GM12891 (cell line): Measurements from ENCODE around the gene RNF5.

Source experiments
- DNase-seq: peaks from one replicate; pipeline ENCODE4 v3.0.0; 2011; ENCODE audit warnings: low spot score; ENCODE audit not compliant: insufficient read length
- FAIRE-seq: peaks from 2 replicates; lab custom pipeline; 2011; peaks lifted over from hg19 to GRCh38; lab: Jason Lieb, UNC
- PAX5 ChIP-seq: IDR thresholded peaks from 2 replicates; pipeline ENCODE4 v1.6.1; 2011; ENCODE audit warnings: low read length, moderate library complexity, mild to moderate bottlenecking; ENCODE audit not compliant: insufficient read depth, severe bottlenecking
- POLR2A ChIP-seq: IDR thresholded peaks from 2 replicates; pipeline ENCODE4 v1.6.1; 2011; ENCODE audit warnings: low read depth, low read length, control low read depth
- POLR2AphosphoS5 ChIP-seq: IDR thresholded peaks from 2 replicates; pipeline ENCODE4 v1.6.1; 2011; ENCODE audit warnings: low read depth, low read length, control low read depth
- POU2F2 ChIP-seq: IDR thresholded peaks from 2 replicates; pipeline ENCODE4 v1.6.1; 2011; ENCODE audit warnings: low read depth, mild to moderate bottlenecking, control low read depth, low read length, moderate library complexity
- SPI1 ChIP-seq: IDR thresholded peaks from 2 replicates; pipeline ENCODE4 v1.6.1; 2011; ENCODE audit warnings: low read depth, low read length, control low read depth
- TAF1 ChIP-seq: IDR thresholded peaks from 2 replicates; pipeline ENCODE4 v1.6.1; 2011; ENCODE audit warnings: low read depth, low read length, control low read depth

The RNF5 gene

DNA sequence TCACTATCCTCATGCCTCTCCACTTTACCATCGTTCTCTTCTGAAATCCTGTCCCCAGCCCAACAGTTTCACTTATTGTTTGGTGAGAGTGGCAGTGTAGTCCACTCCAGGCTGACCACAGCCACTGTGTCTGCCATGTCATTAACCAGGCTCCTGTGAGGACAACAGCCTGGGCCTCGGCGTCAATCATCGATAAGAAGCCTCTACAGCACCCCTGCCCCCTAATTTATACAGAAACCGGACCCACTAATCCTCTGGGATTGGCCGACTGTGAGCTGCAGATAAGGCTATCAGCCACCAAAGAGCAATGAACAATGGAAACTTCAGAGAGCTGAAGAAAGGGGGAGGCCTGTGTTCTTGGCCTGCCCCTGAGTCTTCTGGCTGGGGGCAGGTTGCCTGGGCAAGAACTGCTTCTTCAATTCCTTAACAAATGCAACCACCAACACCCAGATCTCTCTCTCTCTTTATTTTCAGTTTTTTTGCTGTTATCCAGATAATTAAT, 10.4 kb upstream of the RNF5 start:
- TF ChIP-seq TAF1, result no peak
- no peak for TF ChIP-seq POLR2AphosphoS5
- TF ChIP-seq POLR2A, result no peak
- TF ChIP-seq PAX5, result no peak
- no peak for TF ChIP-seq POU2F2
- no peak for TF ChIP-seq SPI1
- no peak for DNase-seq
- no peak for FAIRE-seq

GRCh38 chr6:32168350-32168749, 9.9 kb upstream of the RNF5 start:
- TF ChIP-seq TAF1 (no peak), POU2F2 (no peak), PAX5 (no peak), SPI1 (no peak), POLR2AphosphoS5 (no peak), POLR2A (no peak)
- FAIRE-seq (no peak), DNase-seq (no peak)

DNA sequence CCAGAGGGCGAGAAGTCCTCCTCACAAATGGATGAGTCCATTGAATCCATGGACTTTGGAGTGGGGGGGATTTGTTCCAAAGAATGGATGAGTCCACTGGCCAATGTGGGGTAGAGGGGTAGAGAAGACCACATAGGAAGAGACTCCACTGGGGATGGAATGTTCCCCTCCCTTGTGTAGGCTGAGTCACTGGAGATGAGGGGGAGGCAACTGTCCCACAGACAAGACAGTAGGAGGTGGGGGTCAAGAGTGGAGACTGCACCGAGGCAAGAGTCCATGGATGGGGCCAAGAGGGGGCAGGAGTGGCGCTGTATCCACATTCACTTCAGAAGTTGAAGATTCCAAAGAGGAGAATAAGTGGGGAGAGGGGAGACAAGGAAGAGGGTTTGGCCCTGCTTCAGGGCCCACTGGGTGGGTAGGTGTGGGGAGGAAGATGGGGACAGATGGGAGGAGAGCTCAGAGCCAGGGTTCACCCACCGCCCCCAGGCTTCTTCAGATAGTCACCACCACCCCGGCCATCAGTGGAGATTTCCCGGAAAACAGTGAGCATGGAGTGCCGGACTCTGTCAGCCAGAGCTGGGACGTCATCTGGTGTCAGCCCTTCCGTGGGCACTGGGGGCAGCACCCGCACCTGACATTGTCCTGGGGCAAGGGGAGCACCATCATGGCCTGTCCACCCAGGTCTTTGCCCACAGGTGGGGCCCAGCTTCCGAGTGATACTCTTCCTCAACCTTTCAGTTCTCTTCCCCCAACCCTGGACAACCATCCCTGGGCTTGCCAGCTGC, 9.2 kb upstream of the RNF5 start:
- DNase-seq (no peak), FAIRE-seq (no peak)
- TF ChIP-seq PAX5 (no peak), POLR2AphosphoS5 (no peak), POLR2A (no peak), TAF1 (no peak), POU2F2 (no peak), SPI1 (no peak)

DNA sequence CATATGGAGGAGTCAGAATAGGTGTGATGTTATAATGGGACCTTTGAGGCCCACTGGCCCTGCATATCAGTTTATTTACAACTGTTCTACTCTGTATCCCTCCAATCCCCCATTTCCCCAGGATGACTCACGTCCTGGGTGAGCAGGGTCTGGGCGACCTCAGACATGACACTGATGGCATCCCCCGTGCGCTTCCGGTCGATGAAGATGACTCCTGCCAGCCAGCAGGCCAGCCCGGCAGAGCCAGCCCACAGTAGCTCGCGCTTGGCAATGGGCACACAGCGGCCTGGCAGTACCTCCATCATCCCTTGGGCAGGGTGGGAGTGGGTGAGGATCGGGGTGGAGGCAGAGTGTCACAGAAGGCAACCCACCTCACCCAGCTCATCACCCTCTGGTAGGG, 7.9 kb upstream of the RNF5 start:
- DNase-seq (no peak), FAIRE-seq (no peak)
- TF ChIP-seq PAX5 (no peak), POLR2AphosphoS5 (no peak), POU2F2 (no peak), SPI1 (no peak), POLR2A (no peak), TAF1 (no peak)

- no peak for FAIRE-seq
- DNase-seq, result no peak
- TF ChIP-seq TAF1 (no peak), POLR2AphosphoS5 (no peak), POLR2A (no peak), PAX5 (no peak)
These were observed 7.0 kb upstream of the RNF5 start for GRCh38 chr6:32171234-32171633.

DNA sequence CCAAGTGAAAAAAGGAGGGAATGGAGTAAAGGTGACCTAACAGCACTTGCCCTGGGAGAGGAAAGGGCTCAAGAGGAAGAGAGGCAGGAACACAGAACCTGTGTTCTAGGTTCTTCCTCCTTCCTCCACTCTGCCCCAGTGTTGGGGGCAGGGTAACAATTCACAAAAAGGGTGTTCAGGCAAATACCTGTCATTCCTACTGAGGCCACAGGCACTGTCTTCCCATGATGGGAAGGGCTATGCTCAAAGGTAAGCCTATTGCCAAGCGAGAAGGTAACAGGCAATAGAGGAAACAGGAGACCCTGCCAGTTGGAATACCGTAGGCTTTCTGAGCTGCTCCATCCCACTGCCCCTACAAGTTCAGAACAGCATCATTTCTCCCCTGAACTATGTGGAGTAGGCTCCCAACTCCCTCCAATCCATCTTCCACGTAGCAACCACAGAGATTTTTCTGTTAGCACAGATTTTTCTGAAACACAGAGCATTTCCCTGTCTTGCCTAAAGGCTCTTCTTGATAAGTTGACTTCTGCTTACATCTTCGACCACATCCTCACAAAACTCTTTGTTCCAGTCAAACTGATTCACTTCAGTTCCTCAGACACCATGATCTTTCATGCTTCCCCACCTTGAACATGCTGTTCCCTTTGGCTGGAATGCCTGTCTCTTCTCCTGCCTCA, 5.0 kb upstream of the RNF5 start:
- FAIRE-seq, result no peak
- TF ChIP-seq SPI1 (0 out of 2 replicates have a peak, but pooled peaks have one; percentile 3), POU2F2 (no peak)
- no peak for DNase-seq

- FAIRE-seq (no peak), DNase-seq (no peak)
- TF ChIP-seq SPI1, result no peak
- TF ChIP-seq PAX5, result no peak
- no peak for TF ChIP-seq POU2F2
- TF ChIP-seq TAF1, result no peak
- TF ChIP-seq POLR2AphosphoS5, result no peak
- no peak for TF ChIP-seq POLR2A
These were observed 3.8 kb upstream of the RNF5 start for GRCh38 chr6:32174416-32174815.

- TF ChIP-seq POLR2AphosphoS5, result no peak
- TF ChIP-seq POU2F2, result no peak
- TF ChIP-seq TAF1, result no peak
- TF ChIP-seq SPI1, result no peak
- no peak for TF ChIP-seq POLR2A
- TF ChIP-seq PAX5, result no peak
- DNase-seq, result no peak
- no peak for FAIRE-seq
These were observed 2.9 kb upstream of the RNF5 start for GRCh38 chr6:32175322-32175710.

- FAIRE-seq (peak; percentile 68), DNase-seq (peak; percentile 97)
- TF ChIP-seq SPI1 (no peak), POLR2A (no peak; the same call in 1 of the 2 replicates), PAX5 (no peak), TAF1 (no peak), POLR2AphosphoS5 (no peak), POU2F2 (no peak)
These were observed 2.3 kb upstream of the RNF5 start, which contains the start of gene AGPAT1 for GRCh38 chr6:32175711-32176475. TSS of gene AGPAT1 (minus strand) at chr6:32176084. CDS start at chr6:32171496, 4,588 bp downstream.
